GM18519 (cell line): Measurements from ENCODE around the gene CDH26.

Experiments
- ATAC-seq: cut with Tn5 transposase; IDR thresholded peaks from one replicate; pipeline ENCODE4 v1.9.1; 2021; ENCODE audit warnings: mild to moderate bottlenecking, moderate library complexity; ENCODE audit not compliant: unreplicated experiment, low FRiP score

The CDH26 gene

DNA sequence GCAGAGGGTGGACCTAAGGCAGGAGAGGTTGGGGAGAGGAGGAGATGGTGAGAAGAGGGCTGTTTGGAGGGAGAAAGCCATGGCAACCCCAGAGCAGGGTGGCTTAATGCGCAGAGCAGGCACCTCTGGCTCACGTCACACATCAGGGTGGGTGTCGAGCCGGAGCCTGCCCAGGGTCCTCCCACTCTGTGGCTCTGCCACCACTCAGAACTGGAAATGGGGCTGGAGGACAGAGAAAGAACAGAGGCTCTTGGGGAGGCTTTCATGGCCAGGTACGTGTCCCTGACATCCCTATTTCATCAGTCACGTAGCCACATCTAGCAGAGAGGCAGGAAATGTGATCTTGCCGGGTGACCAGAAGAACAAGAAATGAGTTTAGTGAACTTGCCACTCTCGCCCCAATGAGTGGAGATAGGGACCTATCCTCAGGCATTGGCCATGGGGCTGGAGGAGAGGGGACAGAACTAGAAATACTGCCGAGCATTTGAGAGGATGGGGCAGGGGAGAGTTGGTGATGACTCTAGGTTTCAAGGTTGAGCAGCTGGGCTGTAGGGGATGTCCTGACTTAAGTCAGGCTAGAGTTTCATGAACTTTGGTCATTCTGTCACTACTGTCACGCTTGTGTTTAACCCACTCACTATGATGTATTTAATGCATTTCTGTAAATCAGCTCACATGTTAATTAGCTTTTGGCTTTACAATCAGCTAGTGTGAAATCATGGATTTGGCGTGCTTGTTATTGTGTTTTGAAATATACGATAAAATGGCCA is 52.7 kb downstream of the CDH26 start:
- no peak for ATAC-seq

DNA sequence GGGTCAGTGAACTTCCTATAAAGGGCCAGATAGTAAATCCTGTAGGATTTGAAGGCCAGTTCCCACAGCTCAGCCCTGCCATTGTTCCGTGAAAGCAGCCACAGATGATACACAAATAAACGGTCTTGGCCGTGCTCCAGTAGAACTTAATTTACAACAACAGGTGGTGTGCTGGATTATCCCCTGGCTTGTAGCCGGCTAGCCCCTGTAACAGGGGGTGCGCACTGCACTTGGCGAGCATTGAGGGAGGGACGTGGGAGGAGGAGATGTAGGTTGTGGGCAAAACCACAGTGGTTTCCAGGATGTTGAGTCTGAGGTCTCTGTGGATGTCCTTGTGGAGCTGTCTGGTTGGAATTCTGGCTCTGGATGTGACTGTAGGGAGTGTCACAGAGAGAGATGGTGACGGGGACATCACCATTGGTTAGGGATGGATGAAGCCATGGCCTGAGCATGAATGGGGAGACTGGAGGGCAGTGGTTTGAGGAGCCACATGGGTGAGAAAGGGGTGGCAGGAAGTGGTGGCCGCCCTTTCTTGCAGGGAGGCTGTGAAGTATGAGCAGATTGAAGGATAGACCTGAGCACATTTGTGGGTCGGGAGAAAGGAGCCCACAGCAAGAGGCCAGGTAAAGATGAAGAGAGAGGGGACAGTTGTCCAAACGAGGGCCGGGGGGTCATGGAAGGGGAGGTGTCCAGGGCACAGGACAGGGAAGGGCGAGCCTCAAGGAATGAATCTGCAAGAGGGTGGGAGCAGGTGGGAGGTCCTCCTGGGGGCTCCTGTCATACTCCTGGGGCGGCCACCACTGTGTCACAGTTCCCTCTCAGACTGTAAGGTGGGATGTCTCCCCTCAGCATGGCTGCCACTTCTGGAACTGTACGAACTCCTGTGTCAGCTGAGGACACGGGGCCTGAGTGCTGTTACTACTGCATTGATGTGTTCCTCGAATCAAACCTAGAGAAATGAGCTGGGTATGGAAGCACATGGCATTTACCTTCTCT is 53.6 kb downstream of the CDH26 start:
- ATAC-seq, result no peak

DNA sequence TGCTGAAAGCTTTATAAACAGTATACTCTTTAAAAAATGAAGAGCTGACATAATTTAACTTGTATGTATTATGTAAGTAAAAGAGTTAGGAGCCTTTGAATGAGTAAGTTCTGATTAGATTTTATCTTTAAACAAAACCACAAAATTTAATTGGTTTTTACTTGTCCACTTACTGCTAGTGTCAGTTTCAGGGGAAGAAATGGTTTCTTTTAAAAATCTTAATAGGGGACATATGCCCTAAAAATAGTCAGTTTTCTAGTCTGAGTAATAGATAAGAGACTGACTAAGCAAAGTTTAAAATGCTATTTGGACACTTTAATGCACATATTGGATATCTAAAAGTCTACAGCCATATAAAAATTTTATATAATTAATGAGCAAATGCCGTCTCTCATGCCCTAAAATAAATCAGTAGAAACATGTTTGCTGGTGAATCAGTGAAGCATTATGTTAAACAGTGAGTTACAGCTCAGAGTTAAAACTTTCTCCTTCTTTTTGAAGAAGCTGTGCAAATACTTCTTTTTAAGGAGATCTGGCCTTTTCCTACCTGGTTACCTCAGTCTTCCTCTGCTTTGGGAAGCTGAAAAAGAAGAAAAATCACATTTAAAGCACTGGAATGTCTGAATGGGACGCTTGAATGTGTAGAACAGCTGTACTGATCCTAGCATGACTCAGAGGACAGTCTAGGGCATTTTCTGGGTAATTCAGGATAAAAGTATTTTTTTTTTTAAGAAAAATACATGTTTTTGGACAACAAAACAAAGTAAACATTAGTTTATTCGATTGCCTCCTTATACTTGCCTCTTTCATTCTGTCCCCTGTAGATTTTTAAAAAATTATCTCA is 55.3 kb downstream of the CDH26 start:
- no peak for ATAC-seq

DNA sequence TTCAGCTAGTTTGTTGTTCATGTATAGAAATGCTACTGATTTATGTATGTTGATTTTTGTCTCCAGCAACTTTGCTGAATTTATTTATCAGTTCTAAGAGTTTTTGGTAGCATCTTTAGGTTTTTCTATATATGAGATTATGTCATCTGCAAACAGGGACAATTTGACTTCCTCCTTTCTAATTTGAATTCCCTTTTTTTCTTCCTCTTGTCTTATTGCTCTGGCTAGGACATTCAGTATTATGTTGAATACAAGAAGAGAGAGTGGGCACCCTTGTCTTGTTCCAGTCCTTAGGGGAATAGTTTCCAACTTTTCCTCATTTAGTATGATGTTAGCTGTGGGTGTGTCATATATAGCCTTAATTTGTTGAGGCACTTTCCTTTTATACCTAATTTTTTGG is 58.2 kb downstream of the CDH26 start:
- ATAC-seq, result no peak

DNA sequence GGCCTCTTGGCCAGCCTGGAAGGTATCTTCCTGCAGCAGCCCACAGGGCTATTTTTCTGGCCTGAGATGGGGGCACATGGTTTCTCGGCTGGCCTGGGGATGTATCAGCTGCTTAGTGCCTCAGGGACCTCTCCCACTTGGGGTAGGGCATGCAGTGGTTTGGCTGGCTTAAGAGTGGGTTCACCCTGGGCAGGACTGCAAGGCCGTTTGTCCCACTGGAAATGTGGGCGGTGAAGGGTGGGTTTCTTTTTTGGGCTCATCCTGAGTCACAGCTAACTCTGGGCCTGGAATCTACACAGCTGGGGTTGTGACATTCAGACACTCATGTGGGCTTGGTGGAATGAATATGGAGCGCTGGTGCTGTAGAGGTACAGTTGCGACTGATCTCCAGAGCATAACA is 62.0 kb downstream of the CDH26 start:
- no peak for ATAC-seq

DNA sequence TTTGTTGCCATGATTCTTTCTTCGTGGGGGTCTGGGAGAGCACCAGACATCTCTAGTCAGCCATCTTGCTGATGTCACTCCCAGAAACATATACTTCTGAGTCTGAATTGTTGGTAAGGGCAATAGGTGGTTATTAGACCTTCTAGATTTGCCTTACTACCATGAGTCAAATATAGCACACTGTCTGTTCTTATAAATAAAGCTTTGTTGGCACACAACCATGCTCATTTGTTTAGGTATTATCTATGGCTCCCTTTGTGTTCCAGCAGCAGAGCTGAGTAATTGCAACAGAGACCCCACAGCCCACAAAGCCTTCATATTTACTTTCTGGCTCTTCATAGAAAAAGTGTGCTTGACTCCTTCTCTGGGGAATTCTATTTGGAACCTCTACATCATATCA is 62.9 kb downstream of the CDH26 start:
- ATAC-seq, result no peak

DNA sequence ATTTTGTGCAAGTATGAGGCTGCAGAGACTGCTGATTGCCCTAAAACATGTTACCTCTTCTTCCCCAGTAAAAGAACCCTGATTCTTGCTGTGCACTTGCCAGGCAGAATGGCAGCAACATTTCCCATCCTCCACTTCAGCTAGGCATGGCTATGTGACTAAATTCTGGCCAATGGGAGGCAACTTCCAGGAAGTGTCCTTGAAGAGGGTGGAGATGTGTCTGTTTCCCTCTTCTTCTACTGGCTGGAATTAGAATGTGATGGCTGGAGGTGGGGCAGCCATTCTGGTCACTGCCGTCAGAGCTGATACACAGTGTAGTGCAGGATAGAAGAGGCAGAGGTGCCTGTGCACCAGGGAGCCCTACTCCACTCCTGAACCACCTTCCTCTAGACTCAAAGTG is 64.6 kb downstream of the CDH26 start:
- ATAC-seq, result no peak

DNA sequence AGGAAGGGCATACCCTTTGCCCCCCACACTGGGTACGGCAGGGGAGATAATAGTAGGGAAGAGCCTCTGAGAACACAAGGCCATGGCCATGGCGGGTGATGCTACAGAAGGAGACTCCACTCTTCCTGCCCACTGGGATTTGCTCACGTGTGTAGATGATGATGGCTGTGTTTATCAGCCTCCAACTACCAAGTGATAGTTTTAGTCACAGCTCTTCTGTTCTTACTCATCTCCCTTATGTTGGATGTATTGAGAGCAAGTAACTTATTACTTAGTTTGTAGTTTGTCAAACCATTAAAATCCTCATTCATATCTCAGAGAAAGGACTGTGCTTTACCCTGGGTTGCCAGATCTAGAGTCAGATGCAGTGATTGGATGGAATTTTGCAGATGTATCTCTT is 66.0 kb downstream of the CDH26 start:
- no peak for ATAC-seq

DNA sequence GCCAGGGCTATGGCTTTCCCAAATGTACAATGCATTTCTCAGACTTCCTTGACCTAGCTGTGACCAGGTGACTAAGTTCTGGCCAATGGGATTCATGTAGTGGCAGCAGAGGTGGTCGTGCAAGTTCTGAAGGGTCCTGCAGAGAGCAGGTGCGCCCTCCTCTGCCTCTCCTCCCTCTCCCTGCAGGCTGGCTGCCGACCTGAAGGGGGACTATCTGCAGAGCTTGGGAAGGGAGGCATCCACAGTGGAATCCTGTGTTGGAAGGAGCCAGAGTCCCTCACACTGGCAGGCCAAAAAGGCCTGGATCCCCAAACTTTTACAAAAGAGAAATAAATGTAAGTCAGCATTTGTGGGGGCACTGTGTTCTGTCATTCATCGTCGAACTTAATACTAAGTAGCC is 66.6 kb downstream of the CDH26 start:
- ATAC-seq, result no peak

DNA sequence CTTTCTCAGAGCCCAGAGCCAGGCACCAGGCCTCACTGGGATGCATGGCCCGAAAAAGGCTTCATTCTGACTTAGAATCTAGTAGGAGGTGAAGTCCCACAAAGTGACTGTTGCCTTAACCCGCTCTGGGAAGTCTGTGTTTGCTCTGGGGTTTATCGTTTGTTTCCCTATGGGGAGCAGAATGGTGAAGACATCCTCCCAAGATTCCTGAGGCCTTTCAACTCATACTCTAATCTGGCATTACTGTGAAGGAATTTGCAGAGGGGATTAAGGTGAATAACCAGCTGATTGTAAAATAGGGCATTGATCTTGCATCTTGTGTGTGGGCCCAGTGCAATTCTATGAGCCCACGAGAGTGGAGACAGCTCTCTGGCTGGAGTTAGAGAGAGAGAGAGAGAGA is 67.8 kb downstream of the CDH26 start:
- no peak for ATAC-seq

DNA sequence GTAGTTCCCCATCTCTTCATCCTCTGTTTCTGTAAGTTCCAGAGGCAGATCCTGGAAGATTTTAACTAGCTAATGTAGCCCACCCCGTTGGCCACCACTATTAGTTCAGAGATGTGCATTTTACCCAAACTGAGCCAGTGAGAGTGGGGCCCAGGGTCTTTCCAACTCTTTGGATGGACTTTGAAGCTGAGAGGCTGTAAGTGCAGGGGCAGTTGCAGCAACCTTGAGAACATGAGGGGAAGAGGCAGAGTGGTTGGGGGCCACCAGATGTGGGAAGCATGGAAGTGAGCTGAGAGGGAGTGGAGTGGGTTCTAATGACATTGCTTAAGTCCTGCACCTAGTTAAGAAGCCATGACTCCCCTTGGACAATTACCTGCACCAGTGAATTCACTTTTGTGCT is 72.2 kb downstream of the CDH26 start:
- no peak for ATAC-seq

DNA sequence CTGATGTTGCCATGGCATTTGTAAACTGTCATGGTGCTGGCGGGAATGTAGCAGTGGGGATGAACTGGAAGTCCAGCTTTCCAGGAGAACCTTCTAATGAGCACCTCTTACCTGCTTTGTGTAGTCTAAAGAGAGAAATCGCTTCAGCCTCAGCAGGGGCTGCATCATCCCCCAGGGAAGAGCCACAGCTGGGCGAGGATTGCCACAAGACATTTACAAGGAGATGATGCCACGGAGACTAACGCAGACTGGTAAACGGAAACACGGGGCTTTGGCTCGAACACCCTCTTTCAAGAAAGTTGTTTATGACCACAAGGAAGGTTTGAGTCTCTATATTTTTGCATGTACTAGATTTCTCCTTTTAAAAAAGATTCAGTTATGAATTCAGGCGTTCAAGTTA is 72.9 kb downstream of the CDH26 start:
- ATAC-seq, result no peak

DNA sequence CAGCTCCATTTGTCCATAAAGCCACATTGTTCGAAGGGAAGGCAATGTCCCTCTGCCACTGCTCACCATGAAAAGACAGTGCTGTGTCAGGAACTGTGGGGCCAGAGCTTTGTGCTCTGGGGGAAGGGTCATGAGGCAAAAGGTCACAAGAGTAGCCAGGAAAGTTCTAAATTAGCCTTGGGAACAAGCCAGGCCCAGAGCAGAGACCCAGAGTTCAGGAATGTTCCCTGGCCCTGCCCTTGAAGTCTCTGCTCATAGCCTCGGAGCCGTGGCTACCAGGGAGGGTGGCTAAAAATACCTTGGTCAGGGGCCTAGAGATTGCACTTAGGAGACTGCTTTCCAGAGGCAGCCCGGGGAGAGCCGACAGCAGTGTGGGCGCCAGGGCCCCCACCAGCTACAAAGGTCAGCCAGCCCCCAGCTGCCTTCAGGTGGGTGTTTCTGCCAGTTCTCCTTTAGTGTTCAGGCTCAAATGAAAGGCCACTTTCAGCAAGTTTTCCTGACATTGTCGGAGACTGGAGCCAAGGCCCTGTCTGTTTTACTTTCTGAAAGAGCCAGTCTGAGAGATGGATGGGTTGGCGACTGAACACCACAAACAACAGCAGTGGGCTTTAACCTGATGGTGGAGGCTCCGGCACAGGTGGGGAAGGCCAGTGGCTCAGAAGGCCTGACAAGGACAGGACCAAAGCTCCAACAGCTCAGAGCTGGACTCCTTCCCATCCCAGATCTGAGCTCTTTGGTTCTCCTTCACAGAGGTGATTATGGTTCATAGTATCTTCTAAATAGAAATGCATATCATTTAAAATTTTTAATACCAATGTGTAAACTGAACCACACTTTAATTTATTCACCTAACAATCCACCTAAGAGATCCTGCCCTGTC is 76.2 kb downstream of the CDH26 start:
- ATAC-seq, result no peak

DNA sequence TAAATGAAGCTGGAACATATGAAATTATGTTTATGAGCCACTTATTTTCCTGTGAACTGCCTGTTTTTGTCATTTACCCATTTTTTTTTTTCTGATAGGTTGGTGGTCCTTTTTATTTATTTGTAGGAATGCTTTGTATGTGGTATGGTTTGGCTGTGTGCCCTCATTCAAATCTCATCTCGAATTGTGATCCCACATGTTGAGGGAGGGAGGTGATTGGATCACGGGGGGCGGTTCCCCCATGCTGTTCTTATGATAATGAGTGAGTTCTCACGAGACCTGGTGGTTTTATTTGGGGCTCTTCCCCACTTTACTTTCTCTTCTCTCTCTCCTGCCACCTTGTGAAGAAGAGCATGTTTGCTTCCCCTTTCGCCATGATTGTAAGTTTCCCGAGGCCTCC is 77.3 kb downstream of the CDH26 start:
- ATAC-seq, result no peak

DNA sequence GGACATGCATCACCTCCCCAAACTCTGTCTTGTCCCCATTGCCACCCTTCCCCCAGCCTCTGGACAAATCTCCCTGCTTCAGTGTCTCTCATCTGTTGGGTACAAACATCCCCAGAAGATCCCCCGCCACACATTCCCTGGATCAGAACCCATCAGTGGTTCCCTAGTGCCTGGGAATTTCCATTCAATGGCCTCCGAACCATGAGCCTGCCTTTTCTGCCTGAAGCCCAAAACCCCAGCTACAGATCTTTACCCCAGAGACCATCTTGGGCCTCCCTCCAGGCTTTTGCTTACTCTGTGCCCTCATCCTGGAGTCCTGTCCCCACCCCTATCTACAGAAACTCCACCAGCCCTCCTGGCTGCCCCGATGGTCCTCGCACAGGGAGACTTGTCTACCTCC is 78.1 kb downstream of the CDH26 start:
- ATAC-seq, result no peak

DNA sequence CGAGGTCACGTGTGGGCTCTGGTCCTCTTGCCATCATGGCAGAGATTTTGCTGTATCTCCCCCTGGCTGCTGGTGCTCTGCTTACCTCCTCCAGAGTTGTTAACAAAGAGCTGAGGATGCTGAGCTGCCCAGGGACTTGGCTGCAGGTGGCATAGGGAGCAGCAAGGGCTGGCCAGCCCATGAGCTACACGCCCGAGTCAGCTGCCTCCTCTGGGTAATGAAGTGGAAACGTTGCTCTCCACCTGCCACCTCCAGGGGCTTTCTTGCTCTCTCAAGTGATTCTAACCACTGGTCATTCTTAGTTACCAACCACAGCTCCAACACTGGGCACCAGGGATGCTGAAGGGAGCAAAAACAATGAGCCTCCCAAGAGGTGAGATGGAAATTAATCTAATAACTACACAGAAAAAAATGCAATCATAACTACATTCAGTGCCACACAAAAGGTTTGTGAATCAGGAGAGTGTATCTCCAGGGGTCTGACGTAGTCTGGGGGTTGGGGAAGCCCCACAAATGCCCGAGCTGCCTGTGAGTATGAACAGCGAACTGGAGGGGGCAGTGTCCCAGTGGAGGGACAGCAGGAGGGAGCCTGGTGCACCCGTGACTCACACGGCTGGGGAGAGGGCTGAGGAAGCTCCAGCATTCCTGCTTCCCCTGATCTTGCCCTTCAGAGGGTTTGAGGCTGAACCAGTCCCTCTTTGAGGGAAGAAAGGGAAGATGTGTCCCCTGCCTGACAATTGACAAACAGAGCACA is 78.7 kb downstream of the CDH26 start:
- no peak for ATAC-seq

DNA sequence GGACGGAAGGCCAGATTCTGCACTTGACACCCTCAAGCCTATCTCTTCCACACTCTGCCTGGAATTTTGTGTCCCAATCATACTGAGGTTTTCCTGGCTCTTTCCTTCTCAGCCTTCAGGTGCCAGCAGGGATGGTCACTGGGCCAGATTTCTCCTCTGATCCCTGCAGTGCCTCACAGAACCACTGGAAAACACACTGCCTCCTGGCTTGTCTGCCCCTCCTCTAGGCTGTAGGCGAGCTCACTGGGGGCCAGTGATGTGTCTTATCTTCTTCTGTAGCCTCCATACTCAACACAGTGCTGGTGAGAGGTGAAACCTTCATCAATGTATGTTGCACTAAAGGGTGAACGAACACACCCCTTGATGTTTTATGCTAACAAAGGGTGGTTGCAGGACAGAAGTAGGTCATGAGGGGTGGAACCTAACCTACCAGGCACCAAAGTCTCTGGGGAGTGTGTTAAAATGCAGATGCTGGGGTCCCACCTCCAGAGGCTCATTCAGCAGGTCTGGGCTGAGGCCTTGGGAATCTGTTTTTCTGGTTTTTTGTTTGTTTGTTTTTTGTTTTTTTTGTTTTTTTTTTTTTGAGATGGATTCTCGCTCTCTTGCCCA is 80.3 kb downstream of the CDH26 start:
- no peak for ATAC-seq

DNA sequence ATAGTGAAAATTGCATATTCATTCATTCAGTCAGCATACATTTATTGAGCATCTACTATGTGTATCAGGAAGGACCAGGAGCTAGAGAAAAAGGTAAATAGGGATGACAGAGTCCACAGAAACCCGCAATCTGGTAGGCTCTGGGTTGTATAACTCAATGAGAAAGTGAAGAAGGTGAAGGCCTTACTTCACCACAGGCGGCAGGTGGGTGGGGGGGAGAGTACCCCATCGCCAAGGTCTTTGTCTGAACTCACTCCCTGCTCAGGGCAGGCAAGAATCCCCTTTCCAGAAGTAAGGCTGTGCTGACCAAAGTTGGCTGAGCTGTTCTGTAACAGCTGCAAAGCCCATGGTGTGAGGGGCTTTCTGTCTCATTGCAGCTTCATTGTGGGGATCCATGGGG is 81.3 kb downstream of the CDH26 start:
- ATAC-seq, result no peak
